LNCAP (cell line): ENCODE measurements around the gene SSU72.
A peak's percentile ranks its signal among the peaks of the same experiment; 100 is the strongest.

Source experiments
- CTCF ChIP-seq: fragments of 450-650 bp; IDR thresholded peaks from 2 replicates; pipeline ENCODE4 v1.5.1; 2017; ENCODE audit warnings: mild to moderate bottlenecking

The SSU72 gene

GRCh38 chr1:1551524-1552262 is 23.0 kb downstream of the SSU72 start:
- TF ChIP-seq CTCF = no peak

- peak; percentile 10; the same call in 1 of the 2 replicates for TF ChIP-seq CTCF
Observed at GRCh38 chr1:1550591-1551432, 23.9 kb downstream of the SSU72 start.

- no peak for TF ChIP-seq CTCF
Observed at GRCh38 chr1:1550087-1550486, 24.6 kb downstream of the SSU72 start.

GRCh38 chr1:1548591-1548990 is 26.1 kb downstream of the SSU72 start:
- TF ChIP-seq CTCF = no peak

GRCh38 chr1:1547476-1547875 is 27.2 kb downstream of the SSU72 start:
- TF ChIP-seq CTCF = no peak

GRCh38 chr1:1547011-1547410 is 27.7 kb downstream of the SSU72 start:
- TF ChIP-seq CTCF = no peak

- TF ChIP-seq CTCF = no peak
Observed at GRCh38 chr1:1545946-1546737, 28.5 kb downstream of the SSU72 start.
